SK-N-SH treated with all-trans-retinoic acid at 6 μM for 48 hours (cell line): ENCODE data around the gene SRRM5.

ENCODE experiments used
- ATAC-seq: fragments of 200-7000 bp; cut with Tn5 transposase; 3 replicates; pipeline ENCODE4 v1.9.1; 2020; ENCODE audit warnings: mild to moderate bottlenecking, moderate library complexity
- ARNTL ChIP-seq: fragments of 450-650 bp; formaldehyde crosslinking; IDR thresholded peaks from 2 replicates; pipeline ENCODE4 v1.5.0; 2020; ENCODE audit warnings: low read depth, mild to moderate bottlenecking, moderate library complexity, borderline replicate concordance
- BACH2 ChIP-seq: fragments of 250-450 bp; sonication (Bioruptor Pico); IDR thresholded peaks from 2 replicates; pipeline ENCODE4 v1.9.0; 2021; ENCODE audit warnings: mild to moderate bottlenecking, borderline replicate concordance
- CREB5 ChIP-seq: fragments of 250-450 bp; sonication (Bioruptor Pico); IDR thresholded peaks from 2 replicates; pipeline ENCODE4 v1.5.1; 2020; ENCODE audit warnings: low read depth, mild to moderate bottlenecking, moderate library complexity
- CSDC2 ChIP-seq: fragments of 250-450 bp; sonication (Bioruptor Pico); IDR thresholded peaks from 2 replicates; pipeline ENCODE4 v1.5.0; 2020; ENCODE audit warnings: mild to moderate bottlenecking, moderate library complexity
- CSRNP3 ChIP-seq: fragments of 250-450 bp; sonication (Bioruptor Pico); IDR thresholded peaks from 2 replicates; pipeline ENCODE4 v1.5.1; 2021; ENCODE audit warnings: mild to moderate bottlenecking, moderate library complexity
- ESRRG ChIP-seq: fragments of 250-450 bp; sonication (Bioruptor Pico); IDR thresholded peaks from 2 replicates; pipeline ENCODE4 v1.6.1; 2021; ENCODE audit warnings: mild to moderate bottlenecking
- OSR1 ChIP-seq: fragments of 250-450 bp; sonication (Bioruptor Pico); IDR thresholded peaks from 2 replicates; pipeline ENCODE4 v1.8.0; 2022; ENCODE audit warnings: moderate library complexity, mild to moderate bottlenecking, inconsistent platforms
- PATZ1 ChIP-seq: fragments of 250-450 bp; sonication (Bioruptor Pico); IDR thresholded peaks from 2 replicates; pipeline ENCODE4 v1.8.0; 2020; ENCODE audit warnings: mild to moderate bottlenecking, moderate library complexity, borderline replicate concordance
- PPARA ChIP-seq: fragments of 250-450 bp; sonication (Bioruptor Pico); IDR thresholded peaks from 2 replicates; pipeline ENCODE4 v1.5.0; 2020; ENCODE audit warnings: mild to moderate bottlenecking, borderline replicate concordance
- RARB ChIP-seq: fragments of 250-450 bp; sonication (Bioruptor Pico); IDR thresholded peaks from 2 replicates; pipeline ENCODE4 v1.8.0; 2021; ENCODE audit warnings: mild to moderate bottlenecking, moderate library complexity
- SNAI2 ChIP-seq: fragments of 250-450 bp; sonication (Bioruptor Pico); IDR thresholded peaks from 2 replicates; pipeline ENCODE4 v1.5.0; 2020; ENCODE audit warnings: mild to moderate bottlenecking, moderate library complexity
- TOX ChIP-seq: fragments of 250-450 bp; sonication (Bioruptor Pico); IDR thresholded peaks from 2 replicates; pipeline ENCODE4 v1.8.0; 2021; ENCODE audit warnings: mild to moderate bottlenecking, moderate library complexity, borderline replicate concordance
- TSHZ2 ChIP-seq: fragments of 250-450 bp; sonication (Bioruptor Pico); IDR thresholded peaks from 2 replicates; pipeline ENCODE4 v1.5.0; 2020; ENCODE audit warnings: mild to moderate bottlenecking, moderate library complexity
- ZC3H10 ChIP-seq: fragments of 250-450 bp; sonication (Bioruptor Pico); IDR thresholded peaks from 2 replicates; pipeline ENCODE4 v1.5.1; 2021; ENCODE audit warnings: mild to moderate bottlenecking, moderate library complexity
- ZFP3 ChIP-seq: fragments of 250-450 bp; sonication (Bioruptor Pico); IDR thresholded peaks from 2 replicates; pipeline ENCODE4 v1.5.0; 2020; ENCODE audit warnings: mild to moderate bottlenecking, moderate library complexity
- ZNF70 ChIP-seq: fragments of 450-650 bp; formaldehyde crosslinking; IDR thresholded peaks from 2 replicates; pipeline ENCODE4 v1.5.0; 2020; ENCODE audit warnings: mild to moderate bottlenecking, moderate library complexity
- ZNF8 ChIP-seq: fragments of 450-650 bp; formaldehyde crosslinking; IDR thresholded peaks from 2 replicates; pipeline ENCODE4 v1.5.0; 2020; ENCODE audit warnings: mild to moderate bottlenecking, moderate library complexity

Gene SRRM5

GRCh38 chr19:43594081-43594697 is 17.7 kb upstream of the SRRM5 start:
- TF ChIP-seq ZFP3 (CRISPR knock-in tag) (no peak), TOX (CRISPR knock-in tag) (no peak), CREB5 (no peak), ESRRG (CRISPR knock-in tag) (no peak), ZC3H10 (CRISPR knock-in tag) (no peak), BACH2 (CRISPR knock-in tag) (no peak), ZNF70 (CRISPR knock-in tag) (no peak), SNAI2 (CRISPR knock-in tag) (no peak), CSRNP3 (CRISPR knock-in tag) (no peak), PPARA (no peak), ZNF8 (CRISPR knock-in tag) (no peak), ARNTL (CRISPR knock-in tag) (no peak), RARB (CRISPR knock-in tag) (no peak), CSDC2 (CRISPR knock-in tag) (no peak)
- ATAC-seq = no peak

GRCh38 chr19:43594710-43595604 is 16.9 kb upstream of the SRRM5 start:
- TF ChIP-seq ZFP3 (CRISPR knock-in tag) (no peak), CREB5 (no peak), CSRNP3 (CRISPR knock-in tag) (no peak), ZNF70 (CRISPR knock-in tag) (no peak), PATZ1 (CRISPR knock-in tag) (no peak)
- ATAC-seq = peak; percentile 68

- ATAC-seq = peak; percentile 49
- TF ChIP-seq TSHZ2 (CRISPR knock-in tag) (no peak), OSR1 (CRISPR knock-in tag) (no peak), ESRRG (CRISPR knock-in tag) (no peak), RARB (CRISPR knock-in tag) (no peak), CSRNP3 (CRISPR knock-in tag) (no peak), ZC3H10 (CRISPR knock-in tag) (no peak), BACH2 (CRISPR knock-in tag) (no peak), ZFP3 (CRISPR knock-in tag) (peak; percentile 95)
Observed at GRCh38 chr19:43595605-43595998, 16.3 kb upstream of the SRRM5 start.
